ENCODE data around the gene RASGEF1C.

- TF ChIP-seq YY1 (IDR thresholded peaks at IDR 0.05; ENCODE audit: insufficient read depth, insufficient read length) (no peak), ZNF274 (IDR thresholded peaks at IDR 0.05; ENCODE audit: low read depth, low read length) (no peak)
Observed at GRCh38 chr5:180074462-180074861, 134.5 kb downstream of the RASGEF1C start.

Data from NT2/D1 (cell line).